GM12865 (cell line): ENCODE results near the gene CAPRIN2.

Experiments
- DNase-seq: peaks from one replicate; pipeline ENCODE4 v3.0.0; 2010; ENCODE audit warnings: low read depth
- H3K4me3 ChIP-seq: 2 replicates; pipeline ENCODE4 v1.5.1; 2011; ENCODE audit warnings: mild to moderate bottlenecking, low read depth, low read length, control low read depth
- CTCF ChIP-seq: IDR thresholded peaks from 2 replicates; pipeline ENCODE4 v1.5.1; 2011; ENCODE audit warnings: low read length, control low read depth, low read depth, inconsistent platforms; ENCODE audit not compliant: insufficient read depth; ENCODE audit errors: missing control alignments

CAPRIN2 gene

GRCh38 chr12:30794591-30795409 lies 40.0 kb upstream of the CAPRIN2 start:
- TF ChIP-seq CTCF: no peak

GRCh38 chr12:30794020-30794419 lies 39.3 kb upstream of the CAPRIN2 start:
- no peak overlapping the region for H3K4me3 ChIP-seq
- DNase-seq: no peak
- no peak for TF ChIP-seq CTCF

More at GRCh38 chr12:30794591-30795409, 40.0 kb upstream of the CAPRIN2 start:
- no peak for DNase-seq
- H3K4me3 ChIP-seq: no peak overlapping the region

- DNase-seq: no peak
- TF ChIP-seq CTCF: no peak
- no peak overlapping the region for H3K4me3 ChIP-seq
Observed at GRCh38 chr12:30792648-30793499, 38.1 kb upstream of the CAPRIN2 start.

GRCh38 chr12:30792085-30792484 lies 37.3 kb upstream of the CAPRIN2 start:
- no peak for DNase-seq
- no peak overlapping the region for H3K4me3 ChIP-seq
- TF ChIP-seq CTCF: no peak

GRCh38 chr12:30788754-30789153 lies 34.0 kb upstream of the CAPRIN2 start:
- DNase-seq: no peak
- no peak for TF ChIP-seq CTCF
- H3K4me3 ChIP-seq: no peak overlapping the region

- no peak for TF ChIP-seq CTCF
- H3K4me3 ChIP-seq: no peak overlapping the region
- no peak for DNase-seq
Observed at GRCh38 chr12:30785630-30786029, 30.9 kb upstream of the CAPRIN2 start.
